Kidney epithelial cell (primary cell): ENCODE results near the gene WSCD1. TPM values are rescaled to one million over a fixed set of nuclear protein-coding genes. Genes with fewer than 3 reads are reported as not detected.

Source experiments
- DNase-seq: peaks from one replicate; pipeline ENCODE4 v3.0.0-alpha.2; 2010; ENCODE audit warnings: low read depth
- H3K27me3 ChIP-seq: 2 replicates; pipeline ENCODE4 v1.6.0; 2011; ENCODE audit warnings: low read length; ENCODE audit not compliant: control insufficient read depth, insufficient read depth
- H3K36me3 ChIP-seq: 2 replicates; pipeline ENCODE4 v1.5.1; 2011; ENCODE audit warnings: low read length; ENCODE audit not compliant: control insufficient read depth, insufficient read depth
- H3K4me3 ChIP-seq: 2 replicates; pipeline ENCODE4 v1.5.1; 2011; ENCODE audit warnings: low read depth, mild to moderate bottlenecking, control low read depth, low read length
- total RNA-seq: library from RNA; depleted of rRNA; stranded (reverse); fragments of >200 nt; gene quantifications from 2 replicates; pipeline ENCODE4 v1.2.3, GENCODE V29; 2015
- TF ChIP-seq, protein P1 (sequence below): IDR thresholded peaks from 2 replicates; pipeline ENCODE4 v1.5.1; 2011; ENCODE audit warnings: mild to moderate bottlenecking, moderate library complexity, low read length, control low read depth, inconsistent platforms; ENCODE audit not compliant: insufficient read depth, poor library complexity, severe bottlenecking

The WSCD1 gene
- total RNA-seq, 1 donor from 2014 or later, result 21.4 TPM

DNA sequence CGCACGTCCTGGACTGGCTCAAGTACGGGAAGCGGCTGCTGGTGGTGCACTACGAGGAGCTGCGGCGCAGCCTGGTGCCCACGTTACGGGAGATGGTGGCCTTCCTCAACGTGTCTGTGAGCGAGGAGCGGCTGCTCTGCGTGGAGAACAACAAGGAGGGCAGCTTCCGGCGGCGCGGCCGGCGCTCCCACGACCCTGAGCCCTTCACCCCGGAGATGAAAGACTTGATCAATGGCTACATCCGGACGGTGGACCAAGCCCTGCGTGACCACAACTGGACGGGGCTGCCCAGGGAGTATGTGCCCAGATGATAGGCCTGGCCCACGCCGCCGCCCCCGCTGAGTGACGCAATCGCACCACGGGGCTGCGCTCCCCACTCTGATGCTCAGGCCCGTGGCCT lies 50.2 kb downstream of the WSCD1 start:
- H3K4me3 ChIP-seq, result no peak overlapping the region
- H3K36me3 ChIP-seq, result no peaks in the 10 kb centered on the region
- no peak for DNase-seq
- TF ChIP-seq, protein P1, sequence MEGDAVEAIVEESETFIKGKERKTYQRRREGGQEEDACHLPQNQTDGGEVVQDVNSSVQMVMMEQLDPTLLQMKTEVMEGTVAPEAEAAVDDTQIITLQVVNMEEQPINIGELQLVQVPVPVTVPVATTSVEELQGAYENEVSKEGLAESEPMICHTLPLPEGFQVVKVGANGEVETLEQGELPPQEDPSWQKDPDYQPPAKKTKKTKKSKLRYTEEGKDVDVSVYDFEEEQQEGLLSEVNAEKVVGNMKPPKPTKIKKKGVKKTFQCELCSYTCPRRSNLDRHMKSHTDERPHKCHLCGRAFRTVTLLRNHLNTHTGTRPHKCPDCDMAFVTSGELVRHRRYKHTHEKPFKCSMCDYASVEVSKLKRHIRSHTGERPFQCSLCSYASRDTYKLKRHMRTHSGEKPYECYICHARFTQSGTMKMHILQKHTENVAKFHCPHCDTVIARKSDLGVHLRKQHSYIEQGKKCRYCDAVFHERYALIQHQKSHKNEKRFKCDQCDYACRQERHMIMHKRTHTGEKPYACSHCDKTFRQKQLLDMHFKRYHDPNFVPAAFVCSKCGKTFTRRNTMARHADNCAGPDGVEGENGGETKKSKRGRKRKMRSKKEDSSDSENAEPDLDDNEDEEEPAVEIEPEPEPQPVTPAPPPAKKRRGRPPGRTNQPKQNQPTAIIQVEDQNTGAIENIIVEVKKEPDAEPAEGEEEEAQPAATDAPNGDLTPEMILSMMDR, result no peak
- no peaks in the 10 kb centered on the region for H3K27me3 ChIP-seq

DNA sequence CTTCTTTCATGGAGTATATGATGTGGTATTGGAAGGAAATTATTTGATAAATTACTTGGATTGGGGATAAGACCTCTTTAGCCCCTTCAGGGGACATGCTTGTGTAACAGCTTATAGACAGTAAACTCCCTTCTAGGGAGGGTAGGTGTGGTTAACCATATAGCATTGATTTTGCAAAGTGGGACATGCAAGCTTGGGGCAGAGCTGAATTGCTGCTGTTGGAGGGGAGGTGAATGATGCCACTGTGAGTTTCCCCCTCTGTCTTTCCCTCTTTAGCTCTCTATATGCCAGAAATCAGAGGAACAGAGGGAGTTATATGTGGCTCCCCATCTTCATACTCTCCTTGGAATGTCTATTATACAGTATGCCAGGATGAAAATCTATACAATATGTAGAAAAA lies 54.7 kb downstream of the WSCD1 start:
- Histone ChIP-seq H3K27me3 (no peaks in the 10 kb centered on the region), H3K4me3 (no peak overlapping the region), H3K36me3 (no peaks in the 10 kb centered on the region)
- TF ChIP-seq, protein P1, result no peak
- DNase-seq, result no peak

DNA sequence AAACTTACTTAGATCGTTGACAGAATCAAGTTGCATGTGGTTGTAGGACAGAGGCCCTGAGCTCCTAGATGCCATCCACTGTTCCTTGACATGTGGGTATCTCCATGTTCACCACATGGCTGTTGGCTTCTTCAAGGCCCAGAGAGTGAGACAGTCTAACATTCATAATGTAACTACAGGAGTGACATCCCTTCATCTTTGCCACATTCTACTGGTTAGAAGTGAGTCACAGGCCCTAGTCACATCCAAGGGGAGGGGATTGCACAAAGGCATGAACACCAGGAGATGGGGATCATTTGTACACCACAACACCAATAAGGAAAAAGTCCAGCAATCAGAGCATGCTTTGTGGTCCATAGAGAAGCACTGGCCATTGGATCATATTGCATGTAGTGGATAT lies 56.6 kb downstream of the WSCD1 start:
- Histone ChIP-seq H3K27me3 (no peaks in the 10 kb centered on the region), H3K4me3 (no peak overlapping the region), H3K36me3 (no peaks in the 10 kb centered on the region)
- DNase-seq, result no peak
- TF ChIP-seq, protein P1, result no peak

DNA sequence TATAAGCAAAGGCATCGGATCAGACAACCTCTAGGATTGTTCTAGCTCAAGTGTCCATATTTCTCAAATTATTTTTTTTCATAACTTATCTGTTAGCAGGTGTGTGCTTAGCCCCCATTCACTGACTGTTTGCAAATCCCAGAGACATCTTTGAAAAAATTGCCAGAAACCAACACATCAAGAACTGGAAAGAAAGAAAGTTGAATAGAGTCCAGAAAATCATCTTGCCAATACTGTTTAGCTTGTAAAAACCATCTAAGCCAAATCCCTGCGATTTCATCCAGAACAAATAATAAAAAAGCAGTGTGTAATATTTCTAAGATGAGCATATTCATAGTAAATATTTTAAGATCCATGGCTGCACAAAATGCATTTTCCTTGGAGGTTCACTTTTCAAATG lies 64.5 kb downstream of the WSCD1 start:
- no peaks in the 10 kb centered on the region for H3K27me3 ChIP-seq
- DNase-seq, result no peak
- TF ChIP-seq, protein P1, result no peak

DNA sequence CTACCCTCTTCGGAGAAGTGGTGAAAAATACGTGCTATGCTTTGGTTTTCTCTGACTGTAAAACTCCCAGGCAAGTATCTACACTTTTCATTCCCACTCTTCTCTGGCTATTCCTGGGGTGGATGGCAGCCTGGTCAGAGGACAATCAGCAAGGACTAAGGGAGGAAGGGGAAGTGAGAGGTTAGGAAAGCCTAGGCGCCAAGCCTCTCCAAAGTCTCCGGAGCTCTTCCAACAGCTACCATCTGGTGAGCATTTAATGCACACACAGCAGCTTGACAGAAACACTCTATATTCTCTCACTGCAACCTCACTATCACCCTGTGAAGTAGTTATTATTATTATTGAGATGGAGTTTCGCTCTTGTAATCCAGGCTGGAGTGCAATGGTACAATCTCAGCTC lies 65.1 kb downstream of the WSCD1 start:
- Histone ChIP-seq H3K27me3 (no peaks in the 10 kb centered on the region), H3K4me3 (no peak overlapping the region), H3K36me3 (no peaks in the 10 kb centered on the region)
- TF ChIP-seq, protein P1, result no peak
- no peak for DNase-seq

More for the DNA sequence above, 64.5 kb downstream of the WSCD1 start:
- H3K4me3 ChIP-seq, result no peak overlapping the region
- no peaks in the 10 kb centered on the region for H3K36me3 ChIP-seq

DNA sequence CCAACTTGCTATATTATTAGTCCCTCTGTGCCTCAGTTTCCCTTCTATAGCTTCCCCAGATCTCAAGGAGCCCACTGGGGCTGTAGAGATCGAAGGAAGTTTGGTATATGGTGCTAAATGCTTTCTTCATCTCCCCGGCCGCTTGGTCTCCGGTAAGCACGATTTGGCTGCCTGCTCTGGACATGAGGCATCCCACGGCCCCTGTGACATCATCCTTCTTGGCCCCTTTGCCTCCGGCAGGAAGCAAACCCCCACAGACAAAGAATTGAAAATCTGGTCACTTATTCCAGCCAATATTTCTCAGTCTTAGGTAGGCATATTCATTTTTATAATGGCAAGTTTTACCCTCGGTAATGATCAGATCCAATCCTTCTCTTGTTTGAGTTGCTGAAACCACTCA lies 65.8 kb downstream of the WSCD1 start:
- H3K36me3 ChIP-seq, result no peaks in the 10 kb centered on the region
- TF ChIP-seq, protein P1, result no peak
- H3K27me3 ChIP-seq, result no peaks in the 10 kb centered on the region
- H3K4me3 ChIP-seq, result no peak overlapping the region
- DNase-seq, result no peak
